DOHH2 (cell line): Measurements from ENCODE around the gene TLE2.

Experiments
- EZH2phosphoT487 ChIP-seq: fragments of 200-600 bp; sonication (generic); IDR thresholded peaks from 2 replicates; pipeline ENCODE4 v1.6.1; 2017; ENCODE audit warnings: borderline replicate concordance, mild to moderate bottlenecking, antibody characterized with exemption, low read length, moderate library complexity, mixed read lengths
- TF ChIP-seq, protein P1 (sequence below): fragments of 200-600 bp; sonication (generic); IDR thresholded peaks from one replicate; pipeline ENCODE4 v1.5.1; 2014; ENCODE audit warnings: antibody characterized with exemption, mild to moderate bottlenecking, low read depth, low read length; ENCODE audit not compliant: poor library complexity, severe bottlenecking

DNA sequence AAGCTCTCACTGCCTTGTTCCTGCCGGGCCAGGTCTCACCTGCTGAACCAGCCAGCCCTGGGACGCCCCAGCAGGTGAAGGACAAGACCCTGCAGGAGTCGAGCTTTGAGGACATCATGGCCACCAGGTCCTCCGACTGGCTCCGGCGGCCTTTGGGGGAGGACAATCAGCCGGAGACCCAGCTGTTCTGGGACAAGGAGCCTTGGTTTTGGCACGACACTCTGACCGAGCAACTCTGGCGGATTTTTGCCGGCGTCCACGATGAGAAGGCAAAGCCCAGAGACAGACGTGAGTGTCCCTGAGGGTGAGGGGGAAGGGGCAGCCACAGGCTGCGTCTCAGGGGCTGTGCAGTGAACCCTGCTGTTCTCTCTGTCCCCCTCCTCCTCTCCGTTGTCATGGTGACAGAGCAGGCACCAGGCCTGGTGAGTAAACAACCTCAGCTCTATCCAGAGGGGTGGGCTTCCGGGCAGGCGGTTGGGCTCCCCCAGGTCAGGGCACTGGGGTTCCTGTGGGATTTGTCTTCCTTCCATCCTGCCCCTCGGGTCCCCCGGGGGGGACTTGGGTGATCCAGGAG, 42.0 kb downstream of the TLE2 start:
- no peak for TF ChIP-seq EZH2phosphoT487
- TF ChIP-seq, protein P1, sequence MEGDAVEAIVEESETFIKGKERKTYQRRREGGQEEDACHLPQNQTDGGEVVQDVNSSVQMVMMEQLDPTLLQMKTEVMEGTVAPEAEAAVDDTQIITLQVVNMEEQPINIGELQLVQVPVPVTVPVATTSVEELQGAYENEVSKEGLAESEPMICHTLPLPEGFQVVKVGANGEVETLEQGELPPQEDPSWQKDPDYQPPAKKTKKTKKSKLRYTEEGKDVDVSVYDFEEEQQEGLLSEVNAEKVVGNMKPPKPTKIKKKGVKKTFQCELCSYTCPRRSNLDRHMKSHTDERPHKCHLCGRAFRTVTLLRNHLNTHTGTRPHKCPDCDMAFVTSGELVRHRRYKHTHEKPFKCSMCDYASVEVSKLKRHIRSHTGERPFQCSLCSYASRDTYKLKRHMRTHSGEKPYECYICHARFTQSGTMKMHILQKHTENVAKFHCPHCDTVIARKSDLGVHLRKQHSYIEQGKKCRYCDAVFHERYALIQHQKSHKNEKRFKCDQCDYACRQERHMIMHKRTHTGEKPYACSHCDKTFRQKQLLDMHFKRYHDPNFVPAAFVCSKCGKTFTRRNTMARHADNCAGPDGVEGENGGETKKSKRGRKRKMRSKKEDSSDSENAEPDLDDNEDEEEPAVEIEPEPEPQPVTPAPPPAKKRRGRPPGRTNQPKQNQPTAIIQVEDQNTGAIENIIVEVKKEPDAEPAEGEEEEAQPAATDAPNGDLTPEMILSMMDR: no peak
